GM12892 (cell line): ENCODE measurements around the gene TMEM123.

Experiments
- POLR2A ChIP-seq: IDR thresholded peaks from 2 replicates; pipeline ENCODE4 v1.6.1; 2011; ENCODE audit warnings: low read depth, low read length, control low read depth
- POLR2AphosphoS5 ChIP-seq: IDR thresholded peaks from 2 replicates; pipeline ENCODE4 v1.6.1; 2011; ENCODE audit warnings: low read depth, low read length, control low read depth

DNA sequence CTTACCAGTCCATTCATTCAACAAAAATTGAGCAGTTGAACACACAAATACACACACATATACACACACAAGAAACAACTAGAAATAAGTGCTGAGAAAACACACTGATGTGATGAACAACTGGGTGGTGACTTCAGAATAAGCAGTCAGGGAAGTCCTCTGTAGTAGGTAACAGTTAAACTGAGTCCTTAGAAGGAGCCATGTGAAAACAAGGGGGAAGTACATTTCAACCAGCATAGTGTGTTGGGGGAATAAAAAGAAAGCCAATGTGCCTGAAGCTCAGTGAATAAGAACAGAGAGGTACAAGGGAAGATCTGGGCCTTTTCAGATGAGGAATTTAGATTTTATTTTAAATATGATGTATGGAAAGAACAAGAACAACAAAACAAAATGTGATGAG is 6.8 kb upstream of the TMEM123 start:
- TF ChIP-seq POLR2A (no peak), POLR2AphosphoS5 (no peak)
